ENCODE results near the gene OR10X1.

OR10X1 gene

DNA sequence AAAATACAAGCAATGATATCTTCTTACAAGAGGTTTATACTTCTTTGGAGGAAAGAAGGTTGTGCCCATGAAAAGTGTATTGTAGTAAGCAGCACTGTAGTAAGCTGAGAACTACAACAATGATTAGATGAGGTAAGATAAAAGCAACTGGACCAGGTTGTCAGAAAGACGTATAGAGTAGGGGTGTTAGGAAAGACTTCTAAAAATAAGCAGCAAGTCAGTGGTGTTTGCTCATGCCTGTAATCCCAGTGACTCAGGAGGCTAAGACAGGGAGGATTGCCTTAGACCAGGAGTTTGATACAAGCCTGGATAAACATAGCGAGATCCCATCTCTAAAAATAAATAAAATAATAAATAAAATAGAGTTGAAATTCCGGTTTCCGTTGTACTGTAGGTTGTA lies 4.3 kb upstream of the OR10X1 start:
- no peak overlapping the region for H3K4me3 ChIP-seq (ENCODE audit: low read depth, low read length)
- TF ChIP-seq, protein P1, sequence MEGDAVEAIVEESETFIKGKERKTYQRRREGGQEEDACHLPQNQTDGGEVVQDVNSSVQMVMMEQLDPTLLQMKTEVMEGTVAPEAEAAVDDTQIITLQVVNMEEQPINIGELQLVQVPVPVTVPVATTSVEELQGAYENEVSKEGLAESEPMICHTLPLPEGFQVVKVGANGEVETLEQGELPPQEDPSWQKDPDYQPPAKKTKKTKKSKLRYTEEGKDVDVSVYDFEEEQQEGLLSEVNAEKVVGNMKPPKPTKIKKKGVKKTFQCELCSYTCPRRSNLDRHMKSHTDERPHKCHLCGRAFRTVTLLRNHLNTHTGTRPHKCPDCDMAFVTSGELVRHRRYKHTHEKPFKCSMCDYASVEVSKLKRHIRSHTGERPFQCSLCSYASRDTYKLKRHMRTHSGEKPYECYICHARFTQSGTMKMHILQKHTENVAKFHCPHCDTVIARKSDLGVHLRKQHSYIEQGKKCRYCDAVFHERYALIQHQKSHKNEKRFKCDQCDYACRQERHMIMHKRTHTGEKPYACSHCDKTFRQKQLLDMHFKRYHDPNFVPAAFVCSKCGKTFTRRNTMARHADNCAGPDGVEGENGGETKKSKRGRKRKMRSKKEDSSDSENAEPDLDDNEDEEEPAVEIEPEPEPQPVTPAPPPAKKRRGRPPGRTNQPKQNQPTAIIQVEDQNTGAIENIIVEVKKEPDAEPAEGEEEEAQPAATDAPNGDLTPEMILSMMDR (IDR thresholded peaks at IDR 0.05; ENCODE audit: borderline replicate concordance, insufficient read depth, low read depth, low read length) = no peak

DNA sequence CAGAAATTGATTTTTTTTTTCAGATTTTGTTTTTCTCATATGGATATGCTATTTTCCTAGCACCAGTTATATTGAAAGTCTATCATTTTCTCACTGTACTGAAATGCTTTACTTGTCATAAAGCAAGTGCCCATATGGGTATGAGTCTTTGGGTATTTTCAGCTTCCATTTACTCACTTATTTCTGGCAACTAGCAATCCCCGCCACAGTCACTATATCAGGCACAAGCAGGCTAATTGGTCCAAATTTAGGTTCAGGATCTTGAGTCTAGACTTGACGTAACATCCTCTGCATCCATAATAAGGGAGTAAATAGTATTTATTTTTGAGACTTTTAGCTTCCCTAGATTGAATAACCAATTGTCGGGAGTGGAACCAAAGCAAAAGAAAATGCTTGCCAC lies 2.1 kb downstream of the OR10X1 start:
- TF ChIP-seq, protein P1 (IDR thresholded peaks at IDR 0.05; ENCODE audit: borderline replicate concordance, insufficient read depth, low read depth, low read length) = no peak
- H3K4me3 ChIP-seq (ENCODE audit: low read depth, low read length) = no peak overlapping the region

DNA sequence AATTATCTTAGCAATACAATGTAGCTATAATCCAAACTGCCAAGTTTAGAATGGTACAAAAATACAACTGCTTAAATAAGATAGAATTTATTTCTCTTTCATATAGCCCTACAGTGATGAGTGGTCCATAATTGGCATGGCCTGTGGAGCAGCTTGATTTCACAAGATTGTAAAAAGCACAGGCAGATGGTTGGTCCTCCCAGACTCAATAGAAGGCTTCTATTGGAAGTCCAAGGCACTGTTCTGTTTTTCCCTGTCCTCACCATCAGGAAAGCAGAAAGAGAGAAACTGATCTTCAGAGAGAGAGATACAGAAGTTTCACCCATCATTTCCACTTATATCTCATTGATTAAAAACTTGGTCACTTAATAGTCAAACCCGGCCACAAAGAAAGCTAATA lies 7.5 kb downstream of the OR10X1 start:
- TF ChIP-seq, protein P1 (IDR thresholded peaks at IDR 0.05; ENCODE audit: borderline replicate concordance, insufficient read depth, low read depth, low read length) = no peak
- no peak overlapping the region for H3K4me3 ChIP-seq (ENCODE audit: low read depth, low read length)

DNA sequence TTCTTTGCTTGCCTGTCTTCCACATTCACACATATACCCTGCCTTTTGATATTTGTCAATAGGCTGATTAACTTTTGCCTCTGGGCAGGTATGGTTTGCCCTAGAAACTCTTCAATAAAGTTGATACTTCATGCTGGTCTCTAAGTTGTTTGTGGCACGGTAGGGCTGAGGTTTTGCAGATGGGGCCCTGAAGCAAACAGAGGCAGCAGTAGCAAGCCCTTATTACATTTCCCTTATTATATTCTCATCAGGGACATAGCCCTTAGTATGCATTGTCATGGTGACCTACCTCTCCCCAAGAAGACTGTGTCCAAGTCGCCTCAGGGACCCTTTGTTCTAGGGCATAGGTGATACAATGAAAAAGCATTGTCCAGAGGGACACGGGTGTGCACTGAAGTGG lies 9.2 kb downstream of the OR10X1 start, which contains the start of gene OR6P1:
OR6P1 (minus strand) TSS at position 101 of the 400 bp plus-strand sequence. CDS start 6,976 bp downstream, outside the sequence.
- TF ChIP-seq, protein P1 (IDR thresholded peaks at IDR 0.05; ENCODE audit: borderline replicate concordance, insufficient read depth, low read depth, low read length) = no peak
- no peak within 1 kb of the TSS for H3K4me3 ChIP-seq (ENCODE audit: low read depth, low read length)

DNA sequence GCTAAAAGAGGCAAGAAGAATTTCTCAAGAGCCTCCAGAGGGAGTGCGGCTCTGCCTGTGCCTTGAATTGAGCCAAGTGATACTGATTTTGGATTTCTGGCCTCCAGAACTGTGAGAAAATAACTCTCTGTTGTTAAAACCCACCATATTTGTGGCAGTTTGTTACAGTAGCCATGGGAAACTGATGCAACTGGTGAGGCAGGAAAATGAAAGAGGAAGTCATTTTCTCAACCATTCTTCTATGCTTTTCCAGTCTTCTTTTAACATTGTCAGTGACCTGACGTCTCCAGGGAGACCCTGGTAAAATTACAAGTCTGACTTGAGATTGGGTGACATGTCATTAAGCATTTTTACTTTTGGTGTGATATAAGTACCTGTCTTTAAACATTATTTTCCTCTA lies 15.1 kb downstream of the OR10X1 start:
- TF ChIP-seq, protein P1 (IDR thresholded peaks at IDR 0.05; ENCODE audit: borderline replicate concordance, insufficient read depth, low read depth, low read length) = no peak
- H3K4me3 ChIP-seq (ENCODE audit: low read depth, low read length) = no peak overlapping the region

DNA sequence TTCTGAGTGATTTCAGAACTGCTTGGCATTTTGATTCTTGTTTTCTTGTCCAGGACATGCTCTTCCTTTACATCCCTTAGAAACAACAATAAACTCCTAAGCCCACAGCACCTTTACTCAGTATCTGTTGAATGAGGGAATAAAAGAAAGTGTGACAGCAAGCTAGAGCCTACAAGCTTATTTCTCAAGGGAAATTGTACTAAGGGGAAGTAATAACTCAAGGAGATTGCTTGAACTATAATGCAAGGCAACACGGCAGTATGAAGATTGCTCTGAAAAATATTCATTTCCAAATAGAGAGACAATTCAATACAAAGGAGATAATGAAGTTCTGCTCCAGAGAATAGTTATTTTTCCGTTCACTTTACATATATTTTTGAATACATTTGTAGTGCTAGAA lies 15.8 kb downstream of the OR10X1 start:
- no peak overlapping the region for H3K4me3 ChIP-seq (ENCODE audit: low read depth, low read length)
- TF ChIP-seq, protein P1 (IDR thresholded peaks at IDR 0.05; ENCODE audit: borderline replicate concordance, insufficient read depth, low read depth, low read length) = no peak

DNA sequence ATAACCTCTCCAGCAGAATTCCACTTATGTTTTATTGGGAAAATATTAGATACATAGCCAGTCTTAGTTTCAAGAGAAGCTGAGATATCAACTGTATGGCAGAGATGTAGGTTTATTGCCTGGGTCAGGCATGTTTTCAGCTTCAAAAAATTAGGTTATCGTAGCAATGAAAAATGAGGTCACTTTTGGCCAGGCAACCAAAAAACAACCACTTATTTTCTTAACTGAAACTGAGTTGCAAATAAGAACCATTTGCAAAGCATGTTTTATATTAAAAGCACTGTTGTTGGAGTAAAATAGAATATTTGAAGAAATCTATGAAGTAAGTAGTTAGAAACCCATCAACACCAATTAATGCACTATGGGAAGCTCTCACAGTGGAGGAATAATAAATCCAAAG lies 20.0 kb downstream of the OR10X1 start:
- TF ChIP-seq, protein P1 (IDR thresholded peaks at IDR 0.05; ENCODE audit: borderline replicate concordance, insufficient read depth, low read depth, low read length) = no peak
- H3K4me3 ChIP-seq (ENCODE audit: low read depth, low read length) = no peak overlapping the region

All from GM12875 (cell line).